GM21367 (cell line): Measurements from ENCODE around the gene HEPN1.
"Not testable (repeated sequence)": the region's sequence is repeated elsewhere in the genome, so short reads cannot be mapped to it uniquely, and the experiment has no call there.

Source experiments
- ATAC-seq: cut with Tn5 transposase; IDR thresholded peaks from one replicate; pipeline ENCODE4 v1.9.1; 2021; ENCODE audit not compliant: unreplicated experiment

The HEPN1 gene

GRCh38 chr11:124941703-124942102 lies 22.7 kb downstream of the HEPN1 start:
- ATAC-seq: no peak

- no peak for ATAC-seq
These were observed 23.6 kb downstream of the HEPN1 start for GRCh38 chr11:124942466-124943253.

GRCh38 chr11:124943254-124943616 lies 24.2 kb downstream of the HEPN1 start:
- ATAC-seq: no peak

- ATAC-seq: no peak
These were observed 24.7 kb downstream of the HEPN1 start for GRCh38 chr11:124943741-124944140.

- no peak for ATAC-seq
These were observed 25.5 kb downstream of the HEPN1 start for GRCh38 chr11:124944565-124944964.

GRCh38 chr11:124945826-124946225 lies 26.8 kb downstream of the HEPN1 start:
- ATAC-seq: no peak

GRCh38 chr11:124946735-124947141 lies 27.7 kb downstream of the HEPN1 start:
- ATAC-seq: no peak

GRCh38 chr11:124950601-124951330 lies 31.7 kb downstream of the HEPN1 start:
- ATAC-seq: no peak

- ATAC-seq: no peak
These were observed 32.3 kb downstream of the HEPN1 start for GRCh38 chr11:124951341-124951740.

- ATAC-seq: peak; percentile 98
These were observed 34.9 kb downstream of the HEPN1 start, which contains the start of gene CCDC15 for GRCh38 chr11:124953753-124954589. CCDC15 (plus strand) TSS chr11:124954202; CDS start chr11:124954733, 531 bp downstream.

- no peak for ATAC-seq
These were observed 35.5 kb downstream of the HEPN1 start for GRCh38 chr11:124954590-124954955.

- no peak for ATAC-seq
These were observed 36.0 kb downstream of the HEPN1 start for GRCh38 chr11:124955035-124955434.

GRCh38 chr11:124961972-124962609 lies 43.0 kb downstream of the HEPN1 start:
- ATAC-seq: peak; percentile 95

- ATAC-seq: not testable (repeated sequence)
These were observed 49.1 kb downstream of the HEPN1 start for GRCh38 chr11:124968197-124968596.
